NCI-H510A treated with DMSO at 0.1 percent for 48 hours (cell line): ENCODE data around the gene TENT5A.

Source experiments
- DNase-seq: peaks from one replicate; lab custom pipeline; 2025; lab: John Stamatoyannopoulos, UW

The TENT5A gene

GRCh38 chr6:81771097-81771496, 18.6 kb upstream of the TENT5A start:
- no peak for DNase-seq

GRCh38 chr6:81770381-81770780, 17.9 kb upstream of the TENT5A start:
- no peak for DNase-seq

- DNase-seq = peak; percentile 36
These were observed 17.3 kb upstream of the TENT5A start for GRCh38 chr6:81769824-81770223.

GRCh38 chr6:81768150-81768942, 15.9 kb upstream of the TENT5A start:
- no peak for DNase-seq

- no peak for DNase-seq
These were observed 14.8 kb upstream of the TENT5A start for GRCh38 chr6:81767163-81767891.

- peak; percentile 11 for DNase-seq
These were observed 14.1 kb upstream of the TENT5A start for GRCh38 chr6:81766482-81767069.

- DNase-seq = no peak
These were observed 12.1 kb upstream of the TENT5A start for GRCh38 chr6:81764531-81764930.

- no peak for DNase-seq
These were observed 11.5 kb upstream of the TENT5A start for GRCh38 chr6:81763968-81764367.

GRCh38 chr6:81763051-81763450, 10.6 kb upstream of the TENT5A start:
- DNase-seq = no peak

GRCh38 chr6:81762606-81763005, 10.1 kb upstream of the TENT5A start:
- DNase-seq = no peak

- no peak for DNase-seq
These were observed 9.7 kb upstream of the TENT5A start for GRCh38 chr6:81762132-81762531.

GRCh38 chr6:81761197-81761596, 8.7 kb upstream of the TENT5A start:
- no peak for DNase-seq

- DNase-seq = no peak
These were observed 7.3 kb upstream of the TENT5A start for GRCh38 chr6:81759782-81760181.

GRCh38 chr6:81758221-81758620, 5.7 kb upstream of the TENT5A start:
- no peak for DNase-seq

- no peak for DNase-seq
These were observed 4.2 kb upstream of the TENT5A start for GRCh38 chr6:81756690-81757089.

- DNase-seq = no peak
These were observed 3.1 kb upstream of the TENT5A start for GRCh38 chr6:81755551-81755950.

GRCh38 chr6:81754906-81755305, 2.4 kb upstream of the TENT5A start:
- DNase-seq = no peak

- peak; percentile 45 for DNase-seq
These were observed 1.5 kb upstream of the TENT5A start for GRCh38 chr6:81753711-81754577.

GRCh38 chr6:81752921-81753710, 635 bp upstream of the TENT5A start:
- peak; percentile 45 for DNase-seq

GRCh38 chr6:81751388-81752083, 945 bp downstream of the TENT5A start:
- peak; percentile 11 for DNase-seq
